ENCODE results near the gene ADAMTS19.

Gene ADAMTS19

GRCh38 chr5:129716651-129717050 is 256.6 kb downstream of the ADAMTS19 start:
- Histone ChIP-seq H3K4me1 (peaks cover 0 to 10% (median 0%) of the 10 kb centered on the region in 4 donors), H3K27ac (no peak overlapping the region), H3K4me3 (no peak overlapping the region), H3K9me3 (no peaks in the 10 kb centered on the region), H3K36me3 (no peaks in the 10 kb centered on the region), H3K27me3 (no peaks in the 10 kb centered on the region)
- intact Hi-C loops (cut with DNase I; ENCODE audit: low total_unique reads): no loop called here
- no peak for DNase-seq
- no peak for TF ChIP-seq CTCF (IDR thresholded peaks at IDR 0.05)

- Histone ChIP-seq H3K36me3 (no peaks in the 10 kb centered on the region), H3K9me3 (no peaks in the 10 kb centered on the region), H3K27me3 (no peaks in the 10 kb centered on the region), H3K27ac (no peak overlapping the region), H3K4me3 (no peak overlapping the region), H3K4me1 (peaks cover 0 to 10% (median 0%) of the 10 kb centered on the region in 4 donors)
- intact Hi-C loops (cut with DNase I; ENCODE audit: low total_unique reads): no loop called here
- no peak for DNase-seq
- TF ChIP-seq CTCF (IDR thresholded peaks at IDR 0.05): no peak
These were observed 257.7 kb downstream of the ADAMTS19 start for GRCh38 chr5:129717751-129718310.

- no peaks in the 10 kb centered on the region for H3K36me3 ChIP-seq
- peaks cover 0 to 10% (median 0%) of the 10 kb centered on the region in 4 donors for H3K4me1 ChIP-seq
- TF ChIP-seq CTCF (IDR thresholded peaks at IDR 0.05): no peak
- intact Hi-C loops (cut with DNase I; ENCODE audit: low total_unique reads): no loop called here
- no peak overlapping the region for H3K27ac ChIP-seq
- DNase-seq: no peak
- no peaks in the 10 kb centered on the region for H3K9me3 ChIP-seq
- H3K4me3 ChIP-seq: no peak overlapping the region
- no peaks in the 10 kb centered on the region for H3K27me3 ChIP-seq
These were observed 258.5 kb downstream of the ADAMTS19 start for GRCh38 chr5:129718471-129719090.

GRCh38 chr5:129724222-129724621 is 264.1 kb downstream of the ADAMTS19 start:
- DNase-seq: no peak
- Histone ChIP-seq H3K27me3 (no peaks in the 10 kb centered on the region), H3K4me3 (no peak overlapping the region), H3K36me3 (no peaks in the 10 kb centered on the region), H3K27ac (no peak overlapping the region), H3K9me3 (no peaks in the 10 kb centered on the region), H3K4me1 (peaks cover 0 to under 1% (median 0%) of the 10 kb centered on the region in 4 donors)
- no peak for TF ChIP-seq CTCF (IDR thresholded peaks at IDR 0.05)
- intact Hi-C loops (cut with DNase I; ENCODE audit: low total_unique reads): no loop called here

- Histone ChIP-seq H3K9me3 (no peaks in the 10 kb centered on the region), H3K36me3 (no peaks in the 10 kb centered on the region), H3K27ac (no peak overlapping the region), H3K4me1 (no peaks in the 10 kb centered on the region), H3K27me3 (no peaks in the 10 kb centered on the region), H3K4me3 (no peak overlapping the region)
- intact Hi-C loops (cut with DNase I; ENCODE audit: low total_unique reads): no loop called here
- TF ChIP-seq CTCF (IDR thresholded peaks at IDR 0.05): no peak
- no peak for DNase-seq
These were observed 264.5 kb downstream of the ADAMTS19 start for GRCh38 chr5:129724647-129725046.

All from tibial artery (tissue), 4 donors.